HepG2 (cell line): ENCODE data around the gene PLOD2. TPM values are rescaled to one million over a fixed set of nuclear protein-coding genes. Genes with fewer than 3 reads are reported as not detected.
"Not testable (repeated sequence)": the region's sequence is repeated elsewhere in the genome, so short reads cannot be mapped to it uniquely, and the experiment has no call there.

Experiments
- ATAC-seq: fragments of 200-7000 bp; cut with Tn5 transposase; 3 replicates; pipeline ENCODE4 v1.9.1; 2020; ENCODE audit warnings: mild to moderate bottlenecking, moderate library complexity
- BruUV-seq: library from RNA; stranded (reverse); fragments of 400-500 nt; replicated peaks from 2 replicates; lab custom pipeline; 2021; lab: Mats Ljungman, UMichigan
- CTCF ChIA-PET: fragments of 300-600 bp; formaldehyde crosslinking; extraction: SDS; loops from one replicate; lab custom pipeline; 2021; ENCODE audit warnings: low total read pairs, inconsistent platforms, low intra/inter-chr PET ratio; lab: Yijun Ruan, JAX
- POLR2A ChIA-PET: fragments of 350-600 bp; sonication (Branson Sonifier 250); formaldehyde crosslinking; loops from one replicate; lab custom pipeline; 2020; ENCODE audit warnings: antibody characterized with exemption, inconsistent platforms; lab: Yijun Ruan, JAX
- DNase-seq: peaks from one replicate; pipeline ENCODE4 v3.0.0-alpha.2; 2015; ENCODE audit warnings: low spot score
- FAIRE-seq: peaks from 3 replicates; lab custom pipeline; 2011; peaks lifted over from hg19 to GRCh38; lab: Jason Lieb, UNC
- H2AFZ ChIP-seq: one replicate; pipeline ENCODE4 v1.6.1; 2011; ENCODE audit warnings: low read length, inconsistent platforms
- H3K27ac ChIP-seq: fragments of 300-600 bp; 3 replicates; pipeline ENCODE4 v1.8.0; 2011; ENCODE audit warnings: mixed run types, mild to moderate bottlenecking, mixed read lengths, low read length, inconsistent platforms; ENCODE audit not compliant: insufficient read depth; ENCODE audit errors: extremely low read length
- H3K27me3 ChIP-seq, 2 experiments: fragments of 200-600 bp in 1 of 2; 2 replicates in 1 of 2; 3 replicates in 1 of 2; pipeline versions ENCODE4 v1.6.0 to v1.8.0; 2011; ENCODE audit warnings: low read length in 2 of 2, mild to moderate bottlenecking in 2 of 2, moderate library complexity in 2 of 2, inconsistent platforms in 1 of 2; ENCODE audit not compliant: insufficient read depth in 2 of 2, control insufficient read depth in 1 of 2
- H3K36me3 ChIP-seq, 2 experiments: fragments of 200-600 bp in 1 of 2; replicated peaks in 1 of 2; 2 replicates in 1 of 2; 3 replicates in 1 of 2; pipeline versions ENCODE4 v1.5.1 to v1.8.0; 2011; ENCODE audit warnings: low read length in 2 of 2, inconsistent platforms in 1 of 2; ENCODE audit not compliant: insufficient read depth in 2 of 2, control insufficient read depth in 1 of 2
- H3K4me1 ChIP-seq: 2 replicates; pipeline ENCODE4 v1.5.1; 2012; ENCODE audit warnings: low read length, inconsistent platforms; ENCODE audit not compliant: insufficient read depth
- H3K4me2 ChIP-seq: 2 replicates; pipeline ENCODE4 v1.6.0; 2011; ENCODE audit warnings: low read depth, low read length, inconsistent platforms
- H3K4me3 ChIP-seq, 3 experiments: fragments of 200-600 bp in 1 of 3; sonication (generic), shearing (Covaris generic) in 1 of 3; replicated peaks in 1 of 3; 2 replicates each; pipeline ENCODE4 v1.5.1; 2011 to 2016; ENCODE audit warnings: low read length in 3 of 3, inconsistent platforms in 2 of 3, low read depth in 2 of 3, mild to moderate bottlenecking in 2 of 3, control low read depth in 1 of 3, mixed read lengths in 1 of 3; ENCODE audit not compliant: insufficient read depth in 1 of 3
- H3K79me2 ChIP-seq: one replicate; pipeline ENCODE4 v1.6.1; 2011; ENCODE audit warnings: low read length, inconsistent platforms; ENCODE audit not compliant: insufficient read depth
- H3K9ac ChIP-seq: 2 replicates; pipeline ENCODE4 v1.6.0; 2011; ENCODE audit warnings: mild to moderate bottlenecking, low read depth, low read length, inconsistent platforms; ENCODE audit not compliant: insufficient read depth
- H3K9me3 ChIP-seq: 2 replicates; pipeline ENCODE4 v1.5.1; 2012; ENCODE audit warnings: mild to moderate bottlenecking, low read length
- H4K20me1 ChIP-seq: 2 replicates; pipeline ENCODE4 v1.6.0; 2011; ENCODE audit warnings: inconsistent platforms, mild to moderate bottlenecking, low read length, moderate library complexity; ENCODE audit not compliant: insufficient read depth
- AGO2 ChIP-seq: fragments of 200-400 bp; formaldehyde crosslinking; optimal IDR thresholded peaks from 2 replicates; pipeline ENCODE3; 2017; ENCODE audit warnings: mild to moderate bottlenecking, low read depth, low read length, moderate library complexity
- BHLHE40 ChIP-seq: IDR thresholded peaks from 2 replicates; pipeline ENCODE4 v1.6.1; 2011; ENCODE audit warnings: low read length, improper control_type of control experiment
- KDM1A ChIP-seq: IDR thresholded peaks from 2 replicates; pipeline ENCODE4 v1.6.1; 2016; ENCODE audit warnings: missing compliant biosample characterization
- KLF16 ChIP-seq, 2 experiments: sonication (generic) in 1 of 2; formaldehyde crosslinking in 1 of 2; IDR thresholded peaks; 2 replicates each; pipeline versions ENCODE4 v1.6.1 to v1.8.0; 2016 to 2023; ENCODE audit warnings: missing genetic modification reagents in 2 of 2, missing compliant biosample characterization in 1 of 2
- NR3C1 ChIP-seq: sonication (generic); formaldehyde crosslinking; IDR thresholded peaks from 2 replicates; pipeline ENCODE4 v1.4.0; 2020; ENCODE audit warnings: missing genetic modification reagents
- SMC3 ChIP-seq: IDR thresholded peaks from 2 replicates; pipeline ENCODE4 v1.6.1; 2011; ENCODE audit warnings: low read length, improper control_type of control experiment
- TEAD2 ChIP-seq: sonication (generic); formaldehyde crosslinking; IDR thresholded peaks from 2 replicates; pipeline ENCODE4 v1.9.0; 2021; ENCODE audit warnings: missing genetic modification reagents
- U2AF1 ChIP-seq: fragments of 200-400 bp; formaldehyde crosslinking; optimal IDR thresholded peaks from 2 replicates; pipeline ENCODE3; 2017; ENCODE audit warnings: mild to moderate bottlenecking, low read depth, low read length
- WIZ ChIP-seq: sonication (generic); formaldehyde crosslinking; IDR thresholded peaks from 2 replicates; pipeline ENCODE4 v1.5.1; 2020; ENCODE audit warnings: mild to moderate bottlenecking, missing genetic modification reagents
- ZNF441 ChIP-seq: sonication (generic); formaldehyde crosslinking; IDR thresholded peaks from 2 replicates; pipeline ENCODE4 v1.7.0; 2021; ENCODE audit warnings: missing genetic modification reagents, borderline replicate concordance
- ZNF564 ChIP-seq: sonication (generic); formaldehyde crosslinking; IDR thresholded peaks from 2 replicates; pipeline ENCODE4 v1.8.1; 2023; ENCODE audit warnings: mild to moderate bottlenecking, missing genetic modification reagents
- WGBS: methylation state at CpG from one replicate; pipeline ENCODE4 v1.1.6; 2017; ENCODE audit warnings: low lambda C conversion rate; 5-methylcytosine and 5-hydroxymethylcytosine counted together
- in situ Hi-C: cut with HindIII; loops from 2 replicates; pipeline ENCODE4 v1.10.0; 2017; ENCODE audit warnings: low pct_unique_long_range_greater_than_20kb; ENCODE audit not compliant: extremely low pct_ligation_motif_present
- intact Hi-C: fragments of 100-400 bp; cut with micrococcal nuclease; formaldehyde crosslinking; loops from one replicate; pipeline ENCODE4 v1.10.0; 2022; ENCODE audit not compliant: unreplicated experiment
- polyA plus RNA-seq, 8 experiments: library from polyadenylated mRNA; depleted of rRNA in 3 of 8; stranded (reverse) in 7 of 8; unstranded in 1 of 8; fragments of >200 nt; fragmentation: Illumina TruSeq in 4 of 8; extraction: Trizol in 4 of 8; gene quantifications; 2 replicates each; pipeline versions ENCODE4 v1.2.1 to v1.2.3, GENCODE V29; 2011 to 2016; ENCODE audit warnings: low read depth in 4 of 8, missing spikeins in 1 of 8, mixed read lengths in 1 of 8; ENCODE audit not compliant: insufficient read depth in 1 of 8
- total RNA-seq, 5 experiments: library from RNA; depleted of rRNA; stranded (reverse); fragments of >200 nt; fragmentation: Illumina TruSeq; extraction: Trizol; gene quantifications; 2 replicates each; pipeline ENCODE4 v1.2.3, GENCODE V29; 2016; ENCODE audit warnings: low read depth in 1 of 5
- TF ChIP-seq, protein P1 (sequence below): IDR thresholded peaks from 2 replicates; pipeline ENCODE4 v1.6.1; 2016; ENCODE audit warnings: missing biosample characterization, missing genetic modification reagents, low read depth
- TF ChIP-seq, protein P2 (sequence below): sonication (generic); formaldehyde crosslinking; IDR thresholded peaks from 2 replicates; pipeline ENCODE4 v1.4.0; 2020; ENCODE audit warnings: missing genetic modification reagents, borderline replicate concordance
- TF ChIP-seq, protein P3 (sequence below): sonication (generic); formaldehyde crosslinking; IDR thresholded peaks from 2 replicates; pipeline ENCODE4 v1.4.0; 2020; ENCODE audit warnings: missing genetic modification reagents

The PLOD2 gene
- total and polyA plus RNA-seq, 2 of the 13 experiments (the other 11 are each of a cell fraction or from before 2014, with no cell fraction given) = 107 to 161 TPM

DNA sequence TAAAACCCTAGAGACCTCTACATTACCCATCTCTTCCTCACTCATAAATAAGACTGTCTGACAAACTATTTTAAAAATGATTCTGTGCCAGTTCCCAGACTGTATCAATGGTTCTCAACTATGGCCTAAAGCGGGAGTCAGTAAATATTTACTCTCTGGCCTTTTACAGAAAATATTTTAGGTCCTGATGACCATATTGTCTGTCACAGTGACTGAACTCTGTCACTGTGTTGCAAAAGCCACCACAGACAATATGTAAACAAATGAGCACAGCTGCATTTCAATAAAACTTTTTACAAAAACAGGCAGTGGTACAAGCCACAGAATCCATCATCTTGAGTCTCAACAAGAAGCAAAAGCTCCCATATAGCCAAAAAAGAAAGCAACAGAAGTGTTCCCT lies 45.4 kb downstream of the PLOD2 start (continued):
- TF ChIP-seq KLF16 (CRISPR knock-in tag; IDR thresholded peaks at IDR 0.05) = peak in 1 of 2 experiments; percentile 61; a peak in 2 of 4 replicates
- no peak for TF ChIP-seq ZNF441
- no peak for TF ChIP-seq WIZ (CRISPR knock-in tag)
- TF ChIP-seq U2AF1 = no peak
- no peak for TF ChIP-seq TEAD2 (CRISPR knock-in tag)
- TF ChIP-seq KDM1A (CRISPR knock-in tag) = 0 out of 2 replicates have a peak, but pooled peaks have one; percentile 19
- TF ChIP-seq, protein P1, sequence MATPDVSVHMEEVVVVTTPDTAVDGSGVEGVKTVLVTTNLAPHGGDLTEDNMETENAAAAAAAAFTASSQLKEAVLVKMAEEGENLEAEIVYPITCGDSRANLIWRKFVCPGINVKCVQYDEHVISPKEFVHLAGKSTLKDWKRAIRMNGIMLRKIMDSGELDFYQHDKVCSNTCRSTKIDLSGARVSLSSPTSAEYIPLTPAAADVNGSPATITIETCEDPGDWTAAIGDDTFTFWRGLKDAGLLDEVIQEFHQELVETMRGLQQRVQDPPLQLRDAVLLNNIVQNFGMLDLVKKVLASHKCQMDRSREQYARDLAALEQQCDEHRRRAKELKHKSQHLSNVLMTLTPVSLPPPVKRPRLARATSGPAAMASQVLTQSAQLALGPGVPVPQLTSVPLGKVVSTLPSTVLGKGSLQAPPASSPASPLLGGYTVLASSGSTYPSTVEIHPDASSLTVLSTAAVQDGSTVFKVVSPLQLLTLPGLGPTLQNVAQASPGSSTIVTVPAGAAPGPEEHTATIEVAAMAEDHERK (CRISPR knock-in tag) = no peak; the same call in 1 of the 2 replicates
- no peak for TF ChIP-seq SMC3
- no peak for TF ChIP-seq NR3C1 (CRISPR knock-in tag)
- TF ChIP-seq, protein P2, sequence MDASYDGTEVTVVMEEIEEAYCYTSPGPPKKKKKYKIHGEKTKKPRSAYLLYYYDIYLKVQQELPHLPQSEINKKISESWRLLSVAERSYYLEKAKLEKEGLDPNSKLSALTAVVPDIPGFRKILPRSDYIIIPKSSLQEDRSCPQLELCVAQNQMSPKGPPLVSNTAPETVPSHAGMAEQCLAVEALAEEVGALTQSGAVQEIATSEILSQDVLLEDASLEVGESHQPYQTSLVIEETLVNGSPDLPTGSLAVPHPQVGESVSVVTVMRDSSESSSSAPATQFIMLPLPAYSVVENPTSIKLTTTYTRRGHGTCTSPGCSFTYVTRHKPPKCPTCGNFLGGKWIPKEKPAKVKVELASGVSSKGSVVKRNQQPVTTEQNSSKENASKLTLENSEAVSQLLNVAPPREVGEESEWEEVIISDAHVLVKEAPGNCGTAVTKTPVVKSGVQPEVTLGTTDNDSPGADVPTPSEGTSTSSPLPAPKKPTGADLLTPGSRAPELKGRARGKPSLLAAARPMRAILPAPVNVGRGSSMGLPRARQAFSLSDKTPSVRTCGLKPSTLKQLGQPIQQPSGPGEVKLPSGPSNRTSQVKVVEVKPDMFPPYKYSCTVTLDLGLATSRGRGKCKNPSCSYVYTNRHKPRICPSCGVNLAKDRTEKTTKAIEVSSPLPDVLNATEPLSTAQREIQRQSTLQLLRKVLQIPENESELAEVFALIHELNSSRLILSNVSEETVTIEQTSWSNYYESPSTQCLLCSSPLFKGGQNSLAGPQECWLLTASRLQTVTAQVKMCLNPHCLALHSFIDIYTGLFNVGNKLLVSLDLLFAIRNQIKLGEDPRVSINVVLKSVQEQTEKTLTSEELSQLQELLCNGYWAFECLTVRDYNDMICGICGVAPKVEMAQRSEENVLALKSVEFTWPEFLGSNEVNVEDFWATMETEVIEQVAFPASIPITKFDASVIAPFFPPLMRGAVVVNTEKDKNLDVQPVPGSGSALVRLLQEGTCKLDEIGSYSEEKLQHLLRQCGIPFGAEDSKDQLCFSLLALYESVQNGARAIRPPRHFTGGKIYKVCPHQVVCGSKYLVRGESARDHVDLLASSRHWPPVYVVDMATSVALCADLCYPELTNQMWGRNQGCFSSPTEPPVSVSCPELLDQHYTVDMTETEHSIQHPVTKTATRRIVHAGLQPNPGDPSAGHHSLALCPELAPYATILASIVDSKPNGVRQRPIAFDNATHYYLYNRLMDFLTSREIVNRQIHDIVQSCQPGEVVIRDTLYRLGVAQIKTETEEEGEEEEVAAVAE (CRISPR knock-in tag) = no peak
- TF ChIP-seq, protein P3, sequence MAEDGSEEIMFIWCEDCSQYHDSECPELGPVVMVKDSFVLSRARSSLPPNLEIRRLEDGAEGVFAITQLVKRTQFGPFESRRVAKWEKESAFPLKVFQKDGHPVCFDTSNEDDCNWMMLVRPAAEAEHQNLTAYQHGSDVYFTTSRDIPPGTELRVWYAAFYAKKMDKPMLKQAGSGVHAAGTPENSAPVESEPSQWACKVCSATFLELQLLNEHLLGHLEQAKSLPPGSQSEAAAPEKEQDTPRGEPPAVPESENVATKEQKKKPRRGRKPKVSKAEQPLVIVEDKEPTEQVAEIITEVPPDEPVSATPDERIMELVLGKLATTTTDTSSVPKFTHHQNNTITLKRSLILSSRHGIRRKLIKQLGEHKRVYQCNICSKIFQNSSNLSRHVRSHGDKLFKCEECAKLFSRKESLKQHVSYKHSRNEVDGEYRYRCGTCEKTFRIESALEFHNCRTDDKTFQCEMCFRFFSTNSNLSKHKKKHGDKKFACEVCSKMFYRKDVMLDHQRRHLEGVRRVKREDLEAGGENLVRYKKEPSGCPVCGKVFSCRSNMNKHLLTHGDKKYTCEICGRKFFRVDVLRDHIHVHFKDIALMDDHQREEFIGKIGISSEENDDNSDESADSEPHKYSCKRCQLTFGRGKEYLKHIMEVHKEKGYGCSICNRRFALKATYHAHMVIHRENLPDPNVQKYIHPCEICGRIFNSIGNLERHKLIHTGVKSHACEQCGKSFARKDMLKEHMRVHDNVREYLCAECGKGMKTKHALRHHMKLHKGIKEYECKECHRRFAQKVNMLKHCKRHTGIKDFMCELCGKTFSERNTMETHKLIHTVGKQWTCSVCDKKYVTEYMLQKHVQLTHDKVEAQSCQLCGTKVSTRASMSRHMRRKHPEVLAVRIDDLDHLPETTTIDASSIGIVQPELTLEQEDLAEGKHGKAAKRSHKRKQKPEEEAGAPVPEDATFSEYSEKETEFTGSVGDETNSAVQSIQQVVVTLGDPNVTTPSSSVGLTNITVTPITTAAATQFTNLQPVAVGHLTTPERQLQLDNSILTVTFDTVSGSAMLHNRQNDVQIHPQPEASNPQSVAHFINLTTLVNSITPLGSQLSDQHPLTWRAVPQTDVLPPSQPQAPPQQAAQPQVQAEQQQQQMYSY (CRISPR knock-in tag) = no peak
- no peak for TF ChIP-seq ZNF564
- TF ChIP-seq AGO2 = no peak
- no peak for TF ChIP-seq BHLHE40

DNA sequence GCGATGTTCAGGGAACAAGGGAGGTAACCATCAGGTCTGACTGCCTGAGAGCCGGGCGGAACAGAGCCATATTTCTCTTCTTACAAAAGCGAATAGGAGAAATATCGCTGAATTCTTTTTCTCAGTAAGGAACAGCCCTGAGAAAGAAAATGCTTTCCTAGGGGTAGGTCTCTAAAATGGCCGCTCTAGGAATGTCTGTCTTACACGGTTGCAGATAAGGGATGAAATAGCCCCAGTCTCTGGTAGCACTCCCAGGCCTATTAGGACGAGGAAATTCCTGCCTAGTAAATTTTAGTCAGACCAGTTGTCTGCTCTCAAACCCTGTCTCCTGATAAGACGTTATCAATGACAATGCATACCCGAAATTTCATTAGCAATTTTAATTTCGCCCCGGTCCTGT lies 47.2 kb downstream of the PLOD2 start:
- Histone ChIP-seq H3K4me1 (peaks cover 66% of the 10 kb centered on the region), H3K79me2 (peaks cover 32% of the 10 kb centered on the region), H4K20me1 (peaks cover 20% of the 10 kb centered on the region), H3K36me3 (peaks cover 1 to 15% of the 10 kb centered on the region in 2 experiments; a peak in 4 of 5 replicates)
- H3K4me2 ChIP-seq, DNase-seq, H3K27me3 ChIP-seq, ATAC-seq, POLR2A ChIA-PET, in situ Hi-C loops, FAIRE-seq, H3K9ac ChIP-seq, H3K9me3 ChIP-seq, H3K4me3 ChIP-seq, CTCF ChIA-PET, H3K27ac ChIP-seq, H2AFZ ChIP-seq, BruUV-seq: not testable (repeated sequence)
- WGBS = 96% methylated on average over 12 of the region's 12 CpGs
- intact Hi-C loops = loop anchor here (2.0 kb wide), 1 partner anchor 47 kb away; the partner anchor contains the start of gene PLOD2
